ENCODE results near the gene CST3. TPM values are rescaled to one million over a fixed set of nuclear protein-coding genes. Genes with fewer than 3 reads are reported as not detected.

Gene CST3
- total RNA-seq, 1 donor from 2014 or later: 0.31 TPM

DNA sequence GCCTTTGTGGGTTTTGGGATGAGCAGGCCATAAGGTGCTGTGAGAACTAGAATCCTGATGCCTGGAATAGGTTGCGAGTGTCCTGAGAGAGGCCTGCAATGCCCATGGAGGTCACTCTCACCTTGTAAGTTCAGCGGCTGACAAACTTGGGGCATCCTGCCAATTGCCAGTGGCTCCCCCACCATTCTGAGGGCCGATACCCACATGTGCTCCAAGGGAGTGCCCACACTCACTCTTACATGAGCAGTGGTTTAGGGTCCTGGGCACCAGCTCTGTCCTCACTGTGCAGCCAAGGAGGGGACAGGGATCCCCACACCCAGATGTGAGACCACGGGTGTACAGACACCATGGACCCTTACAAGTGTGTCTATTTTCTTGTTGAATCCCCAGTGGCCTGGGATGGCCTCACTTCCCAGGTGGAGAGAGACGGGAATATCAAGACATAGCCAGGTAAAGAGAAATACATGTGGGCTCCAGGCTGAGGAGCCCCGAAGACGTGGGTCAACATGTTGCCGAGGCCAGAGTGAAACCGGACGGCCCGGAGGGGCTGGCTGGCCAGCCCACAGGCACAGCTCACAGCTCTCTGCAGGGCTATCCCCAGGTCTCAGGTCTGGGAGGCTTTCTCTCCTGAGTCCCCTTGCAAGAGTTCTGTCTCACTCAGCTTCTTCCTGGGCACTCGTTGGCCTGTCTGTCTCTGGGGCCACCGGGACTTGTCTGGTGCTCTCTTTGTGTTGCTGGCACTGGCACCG lies 30.1 kb downstream of the CST3 start:
- intact Hi-C loops (cut with micrococcal nuclease): loop anchor here (2.0 kb wide), 1 partner anchor 917 kb away; no protein-coding TSS in a partner anchor
- DNase-seq (ENCODE audit: low spot score): no peak
- peaks cover 4% of the 10 kb centered on the region for H3K27me3 Mint-ChIP-seq (ENCODE audit: insufficient read depth)

DNA sequence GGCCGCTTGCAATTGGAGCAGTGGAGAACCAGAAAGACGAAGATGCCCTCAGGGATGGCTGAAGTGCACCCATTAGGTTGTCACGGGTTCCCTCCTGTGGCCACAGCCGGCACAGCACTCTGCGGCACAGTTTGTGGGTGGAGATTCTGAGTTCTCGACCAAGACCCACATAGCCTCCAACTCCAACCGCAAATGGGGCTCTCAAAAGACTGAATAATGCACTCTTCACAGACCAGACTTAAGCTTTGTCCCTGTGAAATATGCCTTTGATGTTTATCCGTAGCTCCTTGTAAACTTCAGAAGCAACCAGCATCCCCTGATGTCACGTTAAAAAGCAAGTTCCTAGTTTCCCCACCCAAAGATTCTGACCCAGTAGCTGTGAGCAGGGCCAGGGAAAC lies 31.1 kb downstream of the CST3 start:
- Mint-ChIP-seq H3K9me3 (no peaks in the 10 kb centered on the region), H3K27ac (no peak overlapping the region), H3K27me3 (ENCODE audit: insufficient read depth) (peaks cover 2% of the 10 kb centered on the region), H3K4me1 (ENCODE audit: low read depth) (no peaks in the 10 kb centered on the region), H3K36me3 (ENCODE audit: low read depth) (no peaks in the 10 kb centered on the region), H3K4me3 (no peak overlapping the region)
- intact Hi-C loops (cut with micrococcal nuclease): loop anchor here (1.0 to 2.0 kb wide), 3 partner anchors 164 to 916 kb away; partner anchors contain the start of gene NXT1
- DNase-seq (ENCODE audit: low spot score): peak; percentile 44

More for the DNA sequence above, 30.1 kb downstream of the CST3 start:
- no peak overlapping the region for H3K4me3 Mint-ChIP-seq
- no peaks in the 10 kb centered on the region for H3K9me3 Mint-ChIP-seq
- no peak overlapping the region for H3K27ac Mint-ChIP-seq
- H3K36me3 Mint-ChIP-seq (ENCODE audit: low read depth): no peaks in the 10 kb centered on the region
- no peaks in the 10 kb centered on the region for H3K4me1 Mint-ChIP-seq (ENCODE audit: low read depth)

DNA sequence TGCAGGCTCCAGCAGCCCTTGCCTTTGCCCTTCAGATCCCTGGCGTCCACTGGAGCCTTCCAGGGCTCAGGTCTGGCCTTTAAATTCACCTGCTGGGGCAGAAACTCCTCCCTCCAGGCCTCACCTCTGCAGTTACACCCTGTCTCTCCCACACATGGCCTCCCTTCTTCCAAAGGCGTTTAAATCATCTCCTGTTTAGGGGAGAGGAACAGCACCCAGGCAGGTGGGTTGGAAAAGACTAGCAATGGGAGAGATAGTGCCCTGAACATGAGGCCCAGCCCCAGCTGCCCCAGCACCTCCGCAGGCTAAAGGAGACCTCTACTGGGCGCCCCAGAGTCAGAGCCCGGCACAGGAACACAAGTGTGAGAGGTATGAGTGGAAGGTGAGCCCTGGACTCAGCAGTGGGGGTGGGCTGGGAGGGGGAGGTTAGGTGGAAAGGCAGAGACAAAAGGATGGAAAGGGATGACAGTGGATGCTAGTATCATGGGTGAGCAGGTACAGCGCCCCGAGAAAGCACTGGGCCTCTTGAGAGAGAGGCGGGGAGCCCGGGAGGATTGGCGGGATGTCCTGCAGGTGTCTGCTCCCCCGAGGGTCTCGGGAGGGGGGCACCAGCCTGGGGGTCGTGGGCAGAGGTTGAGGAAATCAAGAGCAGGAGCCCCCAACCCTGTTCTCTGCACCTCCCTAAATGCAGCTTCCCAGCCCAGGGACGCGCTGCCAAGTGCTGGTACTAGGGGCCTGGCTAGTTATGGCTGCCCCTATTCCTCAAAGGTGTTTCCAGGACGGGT lies 31.7 kb downstream of the CST3 start, which contains the start of gene CST9:
Gene CST9 (minus strand): TSS at position 51 of the 785 bp plus-strand sequence. CDS start 53 bp downstream, outside the sequence.
- no peak within 1 kb of the TSS for H3K4me3 Mint-ChIP-seq
- no peak for DNase-seq (ENCODE audit: low spot score)
- no peaks in the 10 kb centered on the region for H3K9me3 Mint-ChIP-seq
- no peak within 1 kb of the TSS for H3K27ac Mint-ChIP-seq
- peaks cover 2% of the 10 kb centered on the region for H3K27me3 Mint-ChIP-seq (ENCODE audit: insufficient read depth)
- no peaks in the 10 kb centered on the region for H3K36me3 Mint-ChIP-seq (ENCODE audit: low read depth)
- H3K4me1 Mint-ChIP-seq (ENCODE audit: low read depth): no peaks in the 10 kb centered on the region
- intact Hi-C loops (cut with micrococcal nuclease): loop anchor here (1.0 to 2.0 kb wide), 3 partner anchors 164 to 915 kb away; partner anchors contain the start of gene NXT1

DNA sequence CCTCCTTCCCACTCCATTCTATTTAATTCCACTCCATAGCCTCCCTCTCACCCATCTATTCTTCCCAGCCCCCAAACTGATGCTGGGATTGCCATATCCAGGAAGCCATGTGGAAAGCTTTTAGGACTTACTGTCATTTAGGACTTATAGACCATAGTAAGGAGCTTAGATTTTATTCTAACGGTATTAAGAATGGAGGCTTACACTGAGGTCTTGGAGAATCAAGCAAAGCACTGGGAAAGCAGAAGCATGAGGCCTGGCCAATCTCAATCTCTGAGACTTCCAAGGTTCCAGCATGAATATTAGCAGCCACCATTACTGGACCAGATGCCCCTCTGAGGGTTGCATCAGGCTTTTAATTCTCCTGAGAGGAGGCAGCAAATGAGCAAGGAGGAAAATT lies 33.4 kb downstream of the CST3 start:
- Mint-ChIP-seq H3K36me3 (ENCODE audit: low read depth) (no peaks in the 10 kb centered on the region), H3K27me3 (ENCODE audit: insufficient read depth) (peaks cover 2% of the 10 kb centered on the region), H3K4me3 (no peak overlapping the region), H3K4me1 (ENCODE audit: low read depth) (no peaks in the 10 kb centered on the region), H3K9me3 (no peaks in the 10 kb centered on the region), H3K27ac (no peak overlapping the region)
- no peak for DNase-seq (ENCODE audit: low spot score)
- intact Hi-C loops (cut with micrococcal nuclease): no loop called here

DNA sequence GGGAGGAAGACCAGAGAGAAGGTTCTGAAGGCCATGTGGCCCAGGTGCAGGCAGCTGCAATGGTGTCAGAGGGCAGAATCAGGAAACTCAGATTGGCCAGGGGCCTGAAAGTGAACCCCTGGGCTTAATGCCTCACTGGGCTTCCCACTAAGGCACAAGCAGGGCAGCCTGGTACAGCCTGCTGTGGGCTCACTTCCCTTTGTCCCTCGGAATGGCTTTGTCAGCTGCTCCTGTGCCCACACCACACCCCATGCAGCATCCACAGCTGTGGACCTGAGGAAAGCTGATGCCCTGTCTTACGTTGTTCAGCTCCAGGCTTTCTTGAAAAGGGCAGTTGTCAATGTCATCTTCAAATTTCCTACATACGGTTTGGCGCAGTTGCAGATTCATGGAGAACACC lies 34.4 kb downstream of the CST3 start:
- Mint-ChIP-seq H3K9me3 (no peaks in the 10 kb centered on the region), H3K4me3 (no peak overlapping the region), H3K36me3 (ENCODE audit: low read depth) (no peaks in the 10 kb centered on the region), H3K27me3 (ENCODE audit: insufficient read depth) (peaks cover 2% of the 10 kb centered on the region), H3K27ac (no peak overlapping the region), H3K4me1 (ENCODE audit: low read depth) (no peaks in the 10 kb centered on the region)
- intact Hi-C loops (cut with micrococcal nuclease): no loop called here
- no peak for DNase-seq (ENCODE audit: low spot score)

DNA sequence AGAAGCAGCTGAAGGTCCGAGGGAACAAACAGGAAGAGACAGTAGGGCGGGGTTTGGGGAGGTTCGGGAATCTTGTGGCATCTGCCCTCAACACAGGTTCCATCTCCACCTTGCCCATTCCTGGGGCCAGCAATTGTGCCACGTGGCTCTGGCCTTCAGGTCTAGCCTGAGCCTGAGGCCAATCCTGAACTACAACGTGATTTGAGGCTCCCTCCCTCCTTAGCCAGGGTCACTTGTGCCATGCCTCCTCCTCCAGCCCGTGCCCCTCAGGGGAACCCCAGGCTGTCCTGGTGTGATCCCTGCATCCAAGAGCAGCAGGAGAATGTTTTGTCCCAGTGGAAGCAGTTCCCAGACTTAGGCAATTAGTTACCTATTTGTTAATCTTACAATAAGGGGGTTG lies 35.1 kb downstream of the CST3 start:
- Mint-ChIP-seq H3K4me1 (ENCODE audit: low read depth) (no peaks in the 10 kb centered on the region), H3K9me3 (no peaks in the 10 kb centered on the region), H3K36me3 (ENCODE audit: low read depth) (no peaks in the 10 kb centered on the region), H3K27ac (no peak overlapping the region), H3K4me3 (no peak overlapping the region), H3K27me3 (ENCODE audit: insufficient read depth) (peaks cover 2% of the 10 kb centered on the region)
- intact Hi-C loops (cut with micrococcal nuclease): no loop called here
- DNase-seq (ENCODE audit: low spot score): no peak

DNA sequence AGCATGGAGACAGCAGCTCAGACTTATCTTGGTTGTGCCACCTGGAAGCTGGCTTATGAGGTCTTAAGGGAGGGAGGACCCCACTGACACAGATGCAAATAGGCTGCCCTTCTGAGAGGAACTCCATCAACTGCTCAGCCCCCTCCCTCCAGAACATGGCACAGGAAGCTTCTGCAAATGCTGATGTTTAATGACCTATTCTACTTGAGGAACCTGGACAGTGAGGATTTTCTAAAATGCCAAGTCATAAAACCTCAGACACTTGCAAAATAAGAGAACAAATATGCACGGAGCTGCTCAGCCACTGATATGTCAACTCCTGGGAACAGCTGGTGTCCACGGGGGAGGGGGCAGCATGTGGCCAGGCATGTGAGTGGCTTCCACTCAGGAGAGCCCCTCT lies 35.5 kb downstream of the CST3 start:
- intact Hi-C loops (cut with micrococcal nuclease): no loop called here
- Mint-ChIP-seq H3K4me3 (no peak overlapping the region), H3K36me3 (ENCODE audit: low read depth) (no peaks in the 10 kb centered on the region), H3K4me1 (ENCODE audit: low read depth) (no peaks in the 10 kb centered on the region), H3K9me3 (no peaks in the 10 kb centered on the region), H3K27ac (no peak overlapping the region), H3K27me3 (ENCODE audit: insufficient read depth) (peaks cover 2% of the 10 kb centered on the region)
- no peak for DNase-seq (ENCODE audit: low spot score)

DNA sequence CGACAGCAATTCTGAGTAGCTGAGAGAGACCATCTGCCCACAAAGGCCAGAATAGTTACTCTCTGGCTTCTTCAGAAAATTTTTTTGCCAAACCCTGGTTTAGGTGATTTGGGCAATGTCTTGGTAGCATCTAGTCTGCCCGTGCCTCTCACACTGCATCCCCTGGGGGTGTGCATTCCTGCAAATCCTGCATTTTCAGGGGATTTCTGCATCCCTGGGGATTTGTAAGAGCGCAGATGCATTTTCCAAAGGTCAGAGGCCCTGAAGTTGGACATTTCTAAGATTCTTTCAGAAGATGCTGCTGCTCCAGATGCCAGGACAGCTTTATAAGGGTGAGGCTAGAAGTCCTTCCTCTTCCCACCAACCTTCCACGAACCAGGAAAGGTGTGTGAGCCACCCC lies 36.0 kb downstream of the CST3 start:
- H3K4me3 Mint-ChIP-seq: no peak overlapping the region
- intact Hi-C loops (cut with micrococcal nuclease): no loop called here
- peaks cover 2% of the 10 kb centered on the region for H3K27me3 Mint-ChIP-seq (ENCODE audit: insufficient read depth)
- H3K36me3 Mint-ChIP-seq (ENCODE audit: low read depth): no peaks in the 10 kb centered on the region
- no peak for DNase-seq (ENCODE audit: low spot score)
- H3K9me3 Mint-ChIP-seq: no peaks in the 10 kb centered on the region
- no peak overlapping the region for H3K27ac Mint-ChIP-seq
- H3K4me1 Mint-ChIP-seq (ENCODE audit: low read depth): no peaks in the 10 kb centered on the region

DNA sequence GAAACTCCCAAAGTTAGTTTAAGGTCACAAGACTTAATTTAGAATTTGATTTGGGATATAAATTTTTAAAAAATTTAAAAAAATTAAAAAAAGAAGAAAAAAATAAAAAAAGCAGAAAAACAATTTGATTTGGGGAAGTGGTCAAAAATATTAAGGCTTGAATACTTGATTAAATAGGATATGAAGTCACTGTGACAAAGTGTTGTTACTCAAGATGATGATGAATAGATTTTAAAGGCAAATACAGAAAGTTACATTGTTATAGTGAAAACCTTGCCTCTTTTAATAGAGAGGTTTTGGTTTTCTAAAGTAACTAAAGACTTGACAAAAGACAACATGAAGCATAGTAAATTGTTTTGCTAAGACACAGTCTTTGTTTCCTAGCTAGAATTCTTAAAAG lies 39.3 kb downstream of the CST3 start:
- no peaks in the 10 kb centered on the region for H3K36me3 Mint-ChIP-seq (ENCODE audit: low read depth)
- H3K9me3 Mint-ChIP-seq: no peaks in the 10 kb centered on the region
- H3K4me1 Mint-ChIP-seq (ENCODE audit: low read depth): no peaks in the 10 kb centered on the region
- no peak overlapping the region for H3K27ac Mint-ChIP-seq
- intact Hi-C loops (cut with micrococcal nuclease): no loop called here
- DNase-seq (ENCODE audit: low spot score): no peak
- peaks cover 2% of the 10 kb centered on the region for H3K27me3 Mint-ChIP-seq (ENCODE audit: insufficient read depth)
- no peak overlapping the region for H3K4me3 Mint-ChIP-seq

DNA sequence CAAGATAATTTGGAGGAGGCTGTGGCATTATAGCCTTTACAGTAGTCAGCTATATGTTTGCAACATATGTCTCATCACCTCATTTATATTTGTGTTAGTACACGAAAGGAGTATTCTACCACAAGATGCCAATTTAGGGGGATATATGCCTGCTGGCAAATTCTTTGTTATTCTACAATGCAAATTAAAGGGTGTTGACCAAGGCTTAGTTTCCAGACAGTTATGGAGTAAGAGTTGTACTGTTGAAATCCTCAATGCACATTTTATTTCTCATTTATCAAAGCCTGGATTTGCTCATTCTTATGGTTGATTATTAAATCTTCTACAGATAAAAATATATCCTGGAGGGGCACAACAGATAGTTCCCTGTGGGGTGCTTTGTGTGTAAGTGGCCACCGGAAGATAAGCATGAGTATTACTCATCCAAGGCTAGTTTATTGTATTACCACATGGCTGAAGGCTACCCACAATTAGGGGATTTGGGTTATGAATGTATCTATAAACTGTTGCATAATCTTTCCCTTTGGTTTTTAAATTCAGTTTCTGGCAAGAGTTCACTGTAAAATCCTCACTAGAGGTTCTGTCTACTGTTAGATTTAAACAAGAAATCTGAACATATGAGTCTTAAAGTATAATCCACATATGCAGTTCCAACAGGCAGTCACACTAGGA lies 41.0 kb downstream of the CST3 start:
- Mint-ChIP-seq H3K4me3 (no peak overlapping the region), H3K27ac (no peak overlapping the region), H3K36me3 (ENCODE audit: low read depth) (no peaks in the 10 kb centered on the region), H3K9me3 (no peaks in the 10 kb centered on the region), H3K4me1 (ENCODE audit: low read depth) (no peaks in the 10 kb centered on the region), H3K27me3 (ENCODE audit: insufficient read depth) (peaks cover 2% of the 10 kb centered on the region)
- DNase-seq (ENCODE audit: low spot score): no peak
- intact Hi-C loops (cut with micrococcal nuclease): no loop called here

DNA sequence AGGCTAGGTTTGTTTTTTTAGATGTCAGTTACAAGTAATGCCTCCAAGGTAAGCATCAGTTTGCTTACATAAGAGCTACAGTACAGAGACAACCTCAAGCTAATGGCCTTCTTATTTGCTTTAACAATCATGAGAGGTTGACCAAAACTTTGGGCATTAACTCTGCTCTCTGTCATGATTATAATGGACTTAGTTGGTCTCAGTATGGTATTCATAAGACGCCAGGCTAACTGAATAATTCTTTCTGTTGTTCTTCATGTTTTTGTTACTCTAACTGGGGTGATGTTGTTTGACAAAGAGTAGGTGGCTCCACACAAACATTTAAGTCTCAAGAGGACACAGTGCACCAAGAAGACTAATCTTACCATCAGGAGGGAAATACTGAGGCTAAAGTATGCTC lies 41.8 kb downstream of the CST3 start:
- intact Hi-C loops (cut with micrococcal nuclease): no loop called here
- Mint-ChIP-seq H3K27ac (no peak overlapping the region), H3K4me3 (no peak overlapping the region), H3K36me3 (ENCODE audit: low read depth) (no peaks in the 10 kb centered on the region), H3K27me3 (ENCODE audit: insufficient read depth) (peaks cover 2% of the 10 kb centered on the region), H3K4me1 (ENCODE audit: low read depth) (no peaks in the 10 kb centered on the region), H3K9me3 (no peaks in the 10 kb centered on the region)
- DNase-seq (ENCODE audit: low spot score): no peak

DNA sequence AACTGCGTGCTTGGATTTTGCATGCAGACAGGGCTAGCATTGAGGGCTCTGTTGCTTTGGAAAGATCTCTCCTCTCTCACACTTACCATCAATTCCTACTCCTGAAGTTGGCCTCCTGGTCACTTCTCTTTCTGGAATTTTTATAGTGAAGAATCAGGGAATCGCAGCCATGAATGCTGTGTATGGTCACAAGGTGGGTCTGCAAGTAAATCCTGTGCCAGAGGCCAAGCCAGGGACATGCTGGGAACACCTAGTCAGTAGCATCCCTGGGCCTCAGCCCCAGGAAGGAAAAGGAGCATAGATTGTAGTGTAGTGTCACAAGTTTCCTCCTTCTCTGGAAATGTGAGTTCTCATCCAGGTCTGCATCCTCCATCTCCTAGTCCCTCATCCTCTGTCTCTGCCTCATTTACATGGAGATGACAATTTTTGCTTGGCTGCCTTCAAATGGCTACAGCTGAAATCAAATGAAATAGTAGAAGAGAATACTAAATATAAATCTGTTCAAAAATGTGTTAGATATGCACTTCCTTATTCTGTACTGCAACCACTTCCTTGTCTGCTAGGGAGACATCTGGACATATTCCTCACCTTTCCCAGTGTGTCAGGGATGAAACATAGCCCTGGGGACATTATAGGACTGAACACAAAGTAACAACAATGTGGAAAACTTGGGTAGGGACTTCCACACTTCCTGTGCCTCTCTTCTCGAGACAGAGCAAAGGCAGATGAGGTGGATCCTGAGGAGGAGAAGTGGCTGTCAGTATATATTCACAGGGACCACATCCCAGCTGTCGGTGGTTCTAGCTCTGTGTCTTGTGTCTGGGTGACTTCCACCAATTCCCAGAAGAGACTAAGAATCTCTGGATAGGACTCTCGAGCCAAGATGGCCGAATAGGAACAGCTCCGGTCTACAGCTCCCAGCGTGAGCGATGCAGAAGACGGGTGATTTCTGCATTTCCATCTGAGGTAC lies 49.0 kb downstream of the CST3 start:
- no peaks in the 10 kb centered on the region for H3K36me3 Mint-ChIP-seq (ENCODE audit: low read depth)
- peaks cover 2% of the 10 kb centered on the region for H3K27me3 Mint-ChIP-seq (ENCODE audit: insufficient read depth)
- H3K4me1 Mint-ChIP-seq (ENCODE audit: low read depth): no peaks in the 10 kb centered on the region
- no peaks in the 10 kb centered on the region for H3K9me3 Mint-ChIP-seq
- H3K27ac Mint-ChIP-seq: no peak overlapping the region
- H3K4me3 Mint-ChIP-seq: no peak overlapping the region
- DNase-seq (ENCODE audit: low spot score): no peak
- intact Hi-C loops (cut with micrococcal nuclease): no loop called here
